Suprapubic skin (tissue), 4 donors: ENCODE measurements around the gene CC2D1B. TPM values are rescaled to one million over a fixed set of nuclear protein-coding genes. Genes with fewer than 3 reads are reported as not detected.

Experiments used
- DNase-seq, 2 donors: peaks; one replicate each; pipeline ENCODE4 v3.0.0-alpha.2; 2019; ENCODE audit warnings: low spot score in 2 of 2
- H3K27ac ChIP-seq: fragments of 200-600 bp; sonication (generic); one replicate; pipeline ENCODE4 v1.5.1; 2019
- H3K27me3 ChIP-seq: fragments of 200-600 bp; sonication (generic); one replicate; pipeline ENCODE4 v1.5.1; 2019
- H3K36me3 ChIP-seq: fragments of 200-600 bp; sonication (generic); one replicate; pipeline ENCODE4 v1.5.1; 2019
- H3K4me1 ChIP-seq: fragments of 200-600 bp; sonication (generic); one replicate; pipeline ENCODE4 v1.5.1; 2019
- H3K4me3 ChIP-seq: fragments of 200-600 bp; sonication (generic); one replicate; pipeline ENCODE4 v1.5.1; 2019; ENCODE audit warnings: mild to moderate bottlenecking
- H3K9me3 ChIP-seq: fragments of 200-600 bp; sonication (generic); one replicate; pipeline ENCODE4 v1.5.1; 2019
- CTCF ChIP-seq, 2 donors: fragments of 200-600 bp in 1 of 2; fragments of 450-650 bp in 1 of 2; sonication (generic) in 1 of 2; IDR thresholded peaks; one replicate each; pipeline ENCODE4 v1.5.1; 2016 to 2019; ENCODE audit warnings: antibody characterized with exemption in 2 of 2, mild to moderate bottlenecking in 1 of 2, moderate library complexity in 1 of 2
- EP300 ChIP-seq: sonication (generic); formaldehyde crosslinking; IDR thresholded peaks from one replicate; pipeline ENCODE4 v1.6.1; 2017; ENCODE audit warnings: antibody characterized with exemption
- POLR2A ChIP-seq, 2 donors: fragments of 450-650 bp; IDR thresholded peaks; one replicate each; pipeline ENCODE4 v1.6.1; 2017; ENCODE audit warnings: antibody characterized with exemption in 2 of 2, mild to moderate bottlenecking in 2 of 2, moderate library complexity in 2 of 2
- POLR2AphosphoS5 ChIP-seq, 3 donors: sonication (generic); formaldehyde crosslinking; IDR thresholded peaks; one replicate each; pipeline ENCODE4 v1.6.1; 2017; ENCODE audit warnings: antibody characterized with exemption in 3 of 3
- WGBS: methylation state at CpG from one replicate; pipeline ENCODE4 v1.1.5; 2018; 5-methylcytosine and 5-hydroxymethylcytosine counted together
- total RNA-seq, 4 donors: library from RNA; depleted of rRNA; stranded (reverse); fragments of >200 nt; gene quantifications; one replicate each; pipeline ENCODE4 v1.1.0, GENCODE V29; 2016

Gene CC2D1B
- total RNA-seq, 4 donors from 2014 or later: 23.0 to 30.4 (median 24.6) TPM

- Histone ChIP-seq H3K27ac (no peak overlapping the region), H3K36me3 (peaks cover 52% of the 10 kb centered on the region), H3K4me3 (no peak overlapping the region), H3K4me1 (no peaks in the 10 kb centered on the region), H3K27me3 (no peaks in the 10 kb centered on the region), H3K9me3 (no peaks in the 10 kb centered on the region)
- WGBS: 96% methylated on average over 6 of the region's 7 CpGs
- TF ChIP-seq EP300: no peak
- TF ChIP-seq CTCF (IDR thresholded peaks at IDR 0.05): no peak
- no peak for TF ChIP-seq POLR2AphosphoS5 (IDR thresholded peaks at IDR 0.05)
- TF ChIP-seq POLR2A (IDR thresholded peaks at IDR 0.05): no peak
- no peak for DNase-seq
Observed at GRCh38 chr1:52341655-52342260, 24.2 kb downstream of the CC2D1B start.

GRCh38 chr1:52337439-52337838, 28.6 kb downstream of the CC2D1B start:
- Histone ChIP-seq H3K36me3 (peaks cover 39% of the 10 kb centered on the region), H3K27me3 (no peaks in the 10 kb centered on the region)
- TF ChIP-seq POLR2AphosphoS5 (IDR thresholded peaks at IDR 0.05) (no peak), EP300 (no peak), POLR2A (IDR thresholded peaks at IDR 0.05) (no peak), CTCF (IDR thresholded peaks at IDR 0.05) (no peak)

GRCh38 chr1:52334906-52335528, 31.0 kb downstream of the CC2D1B start:
- 79% methylated on average over 3 of the region's 3 CpGs for WGBS
- Histone ChIP-seq H3K9me3 (no peaks in the 10 kb centered on the region), H3K36me3 (peaks cover 33% of the 10 kb centered on the region), H3K27ac (no peak overlapping the region), H3K4me1 (no peaks in the 10 kb centered on the region), H3K4me3 (no peak overlapping the region), H3K27me3 (no peaks in the 10 kb centered on the region)
- DNase-seq: no peak
- TF ChIP-seq POLR2AphosphoS5 (IDR thresholded peaks at IDR 0.05) (no peak), EP300 (no peak), CTCF (IDR thresholded peaks at IDR 0.05) (no peak), POLR2A (IDR thresholded peaks at IDR 0.05) (no peak)

More at GRCh38 chr1:52337439-52337838, 28.6 kb downstream of the CC2D1B start:
- H3K9me3 ChIP-seq: no peaks in the 10 kb centered on the region
- H3K4me3 ChIP-seq: no peak overlapping the region
- DNase-seq: no peak
- WGBS: 85% methylated on average over 2 of the region's 2 CpGs
- no peaks in the 10 kb centered on the region for H3K4me1 ChIP-seq
- H3K27ac ChIP-seq: no peak overlapping the region

GRCh38 chr1:52332411-52332810, 33.6 kb downstream of the CC2D1B start:
- WGBS: 90% methylated on average over 1 of the region's 1 CpG
- no peak for DNase-seq
- Histone ChIP-seq H3K27ac (no peak overlapping the region), H3K4me3 (no peak overlapping the region), H3K9me3 (no peaks in the 10 kb centered on the region), H3K4me1 (no peaks in the 10 kb centered on the region), H3K36me3 (peaks cover 9% of the 10 kb centered on the region), H3K27me3 (no peaks in the 10 kb centered on the region)
- TF ChIP-seq EP300: no peak
- no peak for TF ChIP-seq CTCF (IDR thresholded peaks at IDR 0.05)
- TF ChIP-seq POLR2A (IDR thresholded peaks at IDR 0.05): no peak
- TF ChIP-seq POLR2AphosphoS5 (IDR thresholded peaks at IDR 0.05): no peak

GRCh38 chr1:52328615-52329014, 37.4 kb downstream of the CC2D1B start:
- H3K4me3 ChIP-seq: no peak overlapping the region

More at GRCh38 chr1:52328615-52329014, 37.4 kb downstream of the CC2D1B start:
- 88% methylated on average over 1 of the region's 1 CpG for WGBS
- H3K27ac ChIP-seq: no peak overlapping the region
- TF ChIP-seq POLR2AphosphoS5 (IDR thresholded peaks at IDR 0.05) (no peak), CTCF (IDR thresholded peaks at IDR 0.05) (no peak), EP300 (no peak), POLR2A (IDR thresholded peaks at IDR 0.05) (no peak)
- H3K27me3 ChIP-seq: no peaks in the 10 kb centered on the region
- no peaks in the 10 kb centered on the region for H3K36me3 ChIP-seq
- no peaks in the 10 kb centered on the region for H3K4me1 ChIP-seq
- H3K9me3 ChIP-seq: no peaks in the 10 kb centered on the region
- DNase-seq: no peak
